ENCODE measurements around the gene FAM131A.
A peak's percentile ranks its signal among the peaks of the same experiment; 100 is the strongest.
"Not testable (repeated sequence)": the region's sequence is repeated elsewhere in the genome, so short reads cannot be mapped to it uniquely, and the experiment has no call there.

The FAM131A gene

DNA sequence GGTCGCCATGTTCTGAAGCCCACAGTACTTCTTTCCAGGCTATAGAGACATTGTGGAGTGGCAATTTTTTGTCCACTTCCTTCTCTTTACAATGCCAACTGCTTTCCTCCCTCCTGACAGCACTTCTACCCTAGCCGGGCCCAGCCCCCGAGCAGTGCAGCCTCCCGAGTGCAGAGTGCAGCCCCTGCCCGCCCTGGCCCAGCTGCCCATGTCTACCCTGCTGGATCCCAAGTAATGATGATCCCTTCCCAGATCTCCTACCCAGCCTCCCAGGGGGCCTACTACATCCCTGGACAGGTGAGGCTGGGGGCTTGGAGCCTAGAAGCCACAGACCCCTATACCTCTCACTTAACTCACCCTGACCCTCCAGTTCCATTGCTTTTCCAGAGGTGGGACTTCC lies 20.2 kb upstream of the FAM131A start:
- DNase-seq (ENCODE audit: low spot score), result no peak

DNA sequence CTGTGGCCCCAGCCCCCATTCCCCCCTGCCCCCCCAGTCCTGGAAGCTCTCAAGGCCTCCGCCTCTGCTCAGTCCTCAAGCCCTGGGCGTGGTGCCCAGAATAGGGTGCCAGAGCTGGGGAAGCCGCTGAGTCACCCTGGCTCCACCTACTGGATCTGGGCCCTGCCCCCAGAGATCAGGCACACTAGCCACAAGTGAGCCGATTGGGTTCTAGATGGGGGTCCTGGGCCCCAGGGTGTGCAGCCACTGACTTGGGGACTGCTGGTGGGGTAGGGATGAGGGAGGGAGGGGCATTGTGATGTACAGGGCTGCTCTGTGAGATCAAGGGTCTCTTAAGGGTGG lies 17.3 kb upstream of the FAM131A start:
- DNase-seq (ENCODE audit: low spot score), result no peak

- no peak for DNase-seq (ENCODE audit: low spot score)
These were observed 15.7 kb upstream of the FAM131A start for GRCh38 chr3:184321666-184322065.

GRCh38 chr3:184322731-184323487 lies 14.5 kb upstream of the FAM131A start:
- no peak for DNase-seq (ENCODE audit: low spot score)

- no peak for DNase-seq (ENCODE audit: low spot score)
These were observed 13.7 kb upstream of the FAM131A start for GRCh38 chr3:184323696-184324095.

DNA sequence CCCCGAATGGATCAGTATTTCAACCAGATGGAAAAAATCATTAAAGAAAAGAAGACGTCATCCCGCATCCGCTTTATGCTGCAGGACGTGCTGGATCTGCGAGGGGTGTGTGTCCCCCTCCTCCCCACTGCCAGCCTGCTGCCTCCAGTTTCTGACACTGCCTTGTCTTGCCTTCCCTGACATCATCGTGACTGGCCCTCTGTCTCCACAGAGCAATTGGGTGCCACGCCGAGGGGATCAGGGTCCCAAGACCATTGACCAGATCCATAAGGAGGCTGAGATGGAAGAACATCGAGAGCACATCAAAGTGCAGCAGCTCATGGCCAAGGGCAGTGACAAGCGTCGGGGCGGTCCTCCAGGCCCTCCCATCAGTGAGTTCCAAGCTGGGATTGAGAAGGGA lies 12.1 kb upstream of the FAM131A start:
- DNase-seq (ENCODE audit: low spot score), result no peak

DNA sequence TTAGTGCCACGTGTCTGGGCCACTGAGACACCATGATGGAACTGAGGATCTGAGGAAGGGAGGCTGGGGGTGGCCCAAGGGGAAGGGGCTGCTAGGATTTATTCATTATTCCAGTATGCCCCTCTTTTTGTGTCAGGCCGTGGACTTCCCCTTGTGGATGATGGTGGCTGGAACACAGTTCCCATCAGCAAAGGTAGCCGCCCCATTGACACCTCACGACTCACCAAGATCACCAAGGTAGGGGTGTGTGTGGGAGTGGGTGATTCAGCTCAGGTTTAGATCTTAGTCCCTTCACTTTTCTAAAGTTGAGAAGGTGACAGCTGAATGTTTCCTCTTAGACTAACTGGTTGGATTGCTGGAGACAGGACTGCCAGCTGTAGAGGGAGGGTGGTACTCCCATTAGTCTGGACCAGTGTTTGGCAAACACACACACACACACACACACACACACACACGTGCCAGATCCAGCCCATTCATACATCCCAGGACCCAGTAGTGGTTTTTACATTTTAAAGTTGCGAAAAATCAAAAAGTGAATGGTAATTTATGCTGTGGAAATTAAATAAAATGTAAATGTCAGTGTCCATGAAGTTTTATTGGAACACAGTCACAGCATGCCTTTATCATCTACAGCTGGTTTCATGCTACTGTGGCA lies 11.6 kb upstream of the FAM131A start:
- no peak for DNase-seq (ENCODE audit: low spot score)

DNA sequence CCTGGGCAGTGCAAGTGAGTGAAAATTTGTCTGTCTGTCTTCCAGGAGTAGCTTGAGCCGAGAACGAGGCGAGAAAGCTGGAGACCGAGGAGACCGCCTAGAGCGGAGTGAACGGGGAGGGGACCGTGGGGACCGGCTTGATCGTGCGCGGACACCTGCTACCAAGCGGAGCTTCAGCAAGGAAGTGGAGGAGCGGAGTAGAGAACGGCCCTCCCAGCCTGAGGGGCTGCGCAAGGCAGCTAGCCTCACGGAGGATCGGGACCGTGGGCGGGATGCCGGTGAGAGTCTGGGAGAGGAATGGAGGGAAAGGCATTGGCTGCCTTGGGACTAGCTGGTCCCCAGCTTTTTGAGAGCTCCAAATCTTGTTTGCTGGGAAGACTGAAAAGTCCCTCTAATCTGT lies 10.2 kb upstream of the FAM131A start:
- DNase-seq (ENCODE audit: low spot score), result no peak

GRCh38 chr3:184328516-184328915 lies 8.9 kb upstream of the FAM131A start:
- no peak for DNase-seq (ENCODE audit: low spot score)

GRCh38 chr3:184332370-184333090 lies 4.9 kb upstream of the FAM131A start:
- peak; percentile 95 for DNase-seq (ENCODE audit: low spot score)

- no peak for DNase-seq (ENCODE audit: low spot score)
These were observed 4.2 kb upstream of the FAM131A start for GRCh38 chr3:184333190-184333589.

DNA sequence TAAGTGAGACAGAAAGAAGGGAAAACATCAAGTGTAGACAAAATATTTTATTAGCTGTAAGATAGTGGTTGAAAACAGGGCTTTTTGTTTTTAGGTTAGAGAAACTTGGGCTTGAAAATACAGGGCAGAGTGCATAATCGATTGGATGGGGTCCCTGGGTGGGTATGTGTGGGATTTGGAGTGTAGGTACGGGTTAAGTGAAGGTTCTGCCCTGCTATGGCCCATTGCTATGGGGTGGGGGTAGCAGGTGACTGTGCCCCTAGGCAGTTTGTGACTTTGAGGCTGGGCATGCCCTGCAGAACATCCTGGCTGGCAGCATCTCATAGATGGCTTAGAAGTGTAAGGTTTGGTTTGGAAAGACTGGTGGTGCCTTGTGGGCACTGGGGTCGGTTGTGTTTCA lies 3.7 kb upstream of the FAM131A start:
- DNase-seq (ENCODE audit: low spot score), result no peak

DNA sequence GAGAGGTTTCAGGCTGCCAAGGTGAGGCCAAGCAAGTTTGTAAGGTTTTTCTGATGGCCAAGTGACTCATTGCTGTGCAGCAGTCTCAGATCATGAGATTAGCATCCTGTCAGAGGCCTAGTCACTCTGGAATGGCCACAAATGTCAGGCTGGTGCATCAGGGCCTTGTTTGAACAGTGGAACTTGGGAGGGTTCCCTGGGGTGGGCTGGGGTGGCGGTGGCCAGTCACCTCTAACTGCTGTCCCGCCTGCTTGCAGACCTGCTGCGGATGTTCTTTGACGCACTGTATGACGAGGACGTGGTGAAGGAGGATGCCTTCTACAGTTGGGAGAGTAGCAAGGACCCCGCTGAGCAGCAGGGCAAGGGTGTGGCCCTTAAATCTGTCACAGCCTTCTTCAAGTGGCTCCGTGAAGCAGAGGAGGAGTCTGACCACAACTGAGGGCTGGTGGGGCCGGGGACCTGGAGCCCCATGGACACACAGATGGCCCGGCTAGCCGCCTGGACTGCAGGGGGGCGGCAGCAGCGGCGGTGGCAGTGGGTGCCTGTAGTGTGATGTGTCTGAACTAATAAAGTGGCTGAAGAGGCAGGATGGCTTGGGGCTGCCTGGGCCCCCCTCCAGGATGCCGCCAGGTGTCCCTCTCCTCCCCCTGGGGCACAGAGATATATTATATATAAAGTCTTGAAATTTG lies 2.8 kb upstream of the FAM131A start:
- peak; percentile 93 for DNase-seq (ENCODE audit: low spot score)

- no peak for DNase-seq (ENCODE audit: low spot score)
These were observed 2.1 kb upstream of the FAM131A start for GRCh38 chr3:184335291-184335660.

DNA sequence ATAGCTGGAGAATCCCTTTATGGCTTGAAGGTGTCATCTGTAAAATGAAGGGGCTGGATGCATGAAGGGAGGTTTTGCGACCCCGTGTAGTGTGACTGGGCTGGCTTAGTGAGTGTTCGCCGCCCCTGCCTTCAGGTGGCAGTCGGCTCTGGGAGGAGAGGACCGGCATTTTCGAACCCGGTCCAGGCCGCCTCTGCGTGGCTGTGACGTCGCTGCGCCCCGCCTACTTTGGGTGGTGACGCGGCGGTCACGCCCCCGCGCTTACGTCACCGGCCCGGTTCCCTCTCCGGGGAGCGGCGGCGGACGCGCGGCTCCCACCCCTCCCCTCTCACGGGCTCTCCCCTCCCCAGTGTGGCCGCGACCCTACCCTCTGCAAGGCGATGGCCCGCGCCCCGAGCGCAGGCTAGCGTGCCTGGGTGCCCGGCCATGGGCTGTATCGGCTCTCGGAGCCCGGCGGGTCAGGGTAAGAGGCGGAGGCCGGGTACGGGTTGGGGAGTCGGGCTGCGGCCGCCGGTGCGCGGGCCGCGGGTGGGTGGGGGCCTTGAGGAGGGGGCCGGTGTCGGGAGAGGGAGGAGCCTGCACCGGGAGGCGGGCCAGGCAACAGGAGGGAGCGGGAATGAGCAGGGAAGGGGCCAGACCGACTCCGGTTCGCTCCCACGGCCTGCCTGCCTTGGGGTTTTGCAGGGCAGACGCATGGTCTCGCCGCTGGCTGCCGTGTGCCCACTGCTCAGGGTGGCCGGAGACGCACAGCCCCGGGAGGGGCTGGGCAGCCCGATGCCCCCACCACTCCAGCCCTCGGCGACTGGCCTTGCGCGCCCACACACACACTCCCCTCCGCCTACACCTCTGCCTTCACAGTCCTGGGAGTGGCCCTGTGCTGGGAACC lies 1.5 kb upstream of the FAM131A start:
- DNase-seq (ENCODE audit: low spot score), result peak; percentile 66

GRCh38 chr3:184336547-184337398 lies 627 bp upstream of the FAM131A start:
- DNase-seq (ENCODE audit: low spot score), result peak; percentile 64

DNA sequence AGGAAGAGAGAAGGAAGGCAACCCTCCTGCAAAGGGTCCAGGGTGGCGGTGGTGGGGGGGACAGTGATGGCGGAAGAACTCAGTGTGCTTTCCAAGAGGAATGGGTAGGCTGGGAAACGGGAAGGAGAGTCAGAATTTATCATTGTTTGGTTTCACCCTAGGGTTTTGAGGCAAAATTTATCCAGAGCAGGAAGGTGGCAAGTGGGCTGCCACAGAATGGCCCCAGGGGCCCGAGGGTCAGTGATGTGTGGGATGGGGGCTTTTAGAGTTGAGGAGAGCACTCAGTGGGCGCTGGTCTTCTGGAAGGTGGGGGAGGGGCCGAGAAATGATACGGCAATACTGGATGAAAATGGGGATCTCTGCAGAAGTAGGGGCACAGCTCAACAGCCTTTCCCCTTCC lies 581 bp downstream of the FAM131A start:
- no peak for DNase-seq (ENCODE audit: low spot score)

- DNase-seq (ENCODE audit: low spot score), result peak; percentile 91
These were observed 1.1 kb downstream of the FAM131A start for GRCh38 chr3:184338511-184338945.

DNA sequence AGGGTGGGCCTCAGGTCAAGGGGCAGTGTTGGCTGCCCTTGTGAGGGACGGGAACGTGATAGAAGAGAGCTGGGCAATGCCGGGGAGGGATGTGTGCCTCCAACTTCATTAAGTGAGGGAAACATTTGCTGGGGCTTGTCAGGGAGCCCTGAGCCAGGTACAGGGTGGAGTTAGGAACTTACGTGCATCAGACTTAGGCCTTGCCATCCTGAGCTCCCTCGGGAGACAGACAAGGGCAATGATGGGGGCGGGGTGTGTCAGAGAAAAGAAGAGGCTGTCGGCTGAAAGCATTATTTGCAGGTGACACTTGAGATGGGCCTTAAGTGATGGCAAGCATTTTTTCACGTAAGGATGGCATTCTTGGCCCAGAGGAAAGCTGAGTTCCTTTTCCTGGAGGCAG lies 1.6 kb downstream of the FAM131A start:
- DNase-seq (ENCODE audit: low spot score), result no peak

- not testable (repeated sequence) for DNase-seq (ENCODE audit: low spot score)
These were observed 2.2 kb downstream of the FAM131A start for GRCh38 chr3:184339451-184340135.

Measured in kidney capillary endothelial cell (primary cell).